ENCODE results near the gene HRG.
"Not testable (repeated sequence)": the region's sequence is repeated elsewhere in the genome, so short reads cannot be mapped to it uniquely, and the experiment has no call there.

The HRG gene

DNA sequence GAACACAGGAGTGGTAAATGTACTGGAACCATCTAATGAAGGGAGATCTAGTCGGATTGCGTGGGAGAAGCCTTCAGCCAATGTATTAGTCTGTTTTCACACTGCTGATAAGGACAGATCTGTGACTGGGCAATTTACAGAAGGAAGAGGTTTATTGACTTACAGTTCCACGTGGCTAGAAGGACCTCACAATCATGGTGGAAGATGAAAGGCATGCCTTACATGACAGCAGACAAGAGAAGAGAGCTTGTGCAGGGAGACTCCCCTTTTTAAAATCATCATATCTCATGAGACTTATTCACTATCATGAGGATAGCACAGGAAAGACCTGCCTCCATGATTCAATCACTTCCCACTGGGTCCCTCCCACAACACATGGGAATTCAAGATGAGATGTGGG, 17.0 kb downstream of the HRG start:
- no peaks in the 10 kb centered on the region for H3K27me3 ChIP-seq (ENCODE audit: insufficient read depth, low read length)
- no peak overlapping the region for H3K4me3 ChIP-seq (ENCODE audit: low read length)
- no peaks in the 10 kb centered on the region for H3K4me1 ChIP-seq (ENCODE audit: insufficient read depth, low read length)
- no peak overlapping the region for H3K27ac ChIP-seq (ENCODE audit: low read depth, low read length)
- H3K9me3 ChIP-seq (ENCODE audit: insufficient read depth, low read depth, low read length), result peaks cover 11% of the 10 kb centered on the region
- 92% methylated on average over 3 of the region's 3 CpGs for WGBS
- H3K36me3 ChIP-seq (ENCODE audit: insufficient read depth, low read length), result no peaks in the 10 kb centered on the region
- H3K9ac ChIP-seq (ENCODE audit: low read depth, low read length), result no peak overlapping the region

GRCh38 chr3:186683979-186684378, 18.2 kb downstream of the HRG start:
- H3K4me3 ChIP-seq (ENCODE audit: low read length), result no peak overlapping the region
- no peak overlapping the region for H3K9ac ChIP-seq (ENCODE audit: low read depth, low read length)
- no peaks in the 10 kb centered on the region for H3K4me1 ChIP-seq (ENCODE audit: insufficient read depth, low read length)
- 75% methylated on average over 3 of the region's 3 CpGs for WGBS
- H3K36me3 ChIP-seq (ENCODE audit: insufficient read depth, low read length), result no peaks in the 10 kb centered on the region
- no peak overlapping the region for H3K27ac ChIP-seq (ENCODE audit: low read depth, low read length)
- H3K27me3 ChIP-seq (ENCODE audit: insufficient read depth, low read length), result no peaks in the 10 kb centered on the region
- peaks cover 11% of the 10 kb centered on the region for H3K9me3 ChIP-seq (ENCODE audit: insufficient read depth, low read depth, low read length)

DNA sequence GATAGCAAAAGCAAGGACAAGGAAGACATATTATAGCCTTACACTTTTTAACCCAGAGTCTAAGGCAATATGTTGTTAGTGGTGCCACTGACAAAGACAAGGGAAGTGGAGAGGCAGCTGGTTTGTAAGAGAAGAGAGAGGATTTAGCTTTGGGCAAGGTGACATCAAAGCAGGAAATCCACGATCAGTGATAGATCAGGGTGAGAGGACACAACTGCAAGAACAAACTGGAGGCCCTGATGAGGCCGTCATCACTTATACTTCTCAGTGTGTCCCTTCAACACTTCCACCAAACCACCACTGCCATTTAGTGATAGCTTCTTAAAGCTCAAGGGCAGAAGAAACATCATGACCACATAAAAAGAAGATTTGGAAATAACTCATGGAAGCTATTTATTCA, 20.7 kb downstream of the HRG start:
- H3K27me3 ChIP-seq (ENCODE audit: insufficient read depth, low read length); H3K4me3 ChIP-seq (ENCODE audit: low read length); H3K4me1 ChIP-seq (ENCODE audit: insufficient read depth, low read length); H3K36me3 ChIP-seq (ENCODE audit: insufficient read depth, low read length); H3K27ac ChIP-seq (ENCODE audit: low read depth, low read length); H3K9ac ChIP-seq (ENCODE audit: low read depth, low read length): not testable (repeated sequence)
- WGBS, result 92% methylated on average over 2 of the region's 2 CpGs
- peaks cover 11% of the 10 kb centered on the region for H3K9me3 ChIP-seq (ENCODE audit: insufficient read depth, low read depth, low read length)

DNA sequence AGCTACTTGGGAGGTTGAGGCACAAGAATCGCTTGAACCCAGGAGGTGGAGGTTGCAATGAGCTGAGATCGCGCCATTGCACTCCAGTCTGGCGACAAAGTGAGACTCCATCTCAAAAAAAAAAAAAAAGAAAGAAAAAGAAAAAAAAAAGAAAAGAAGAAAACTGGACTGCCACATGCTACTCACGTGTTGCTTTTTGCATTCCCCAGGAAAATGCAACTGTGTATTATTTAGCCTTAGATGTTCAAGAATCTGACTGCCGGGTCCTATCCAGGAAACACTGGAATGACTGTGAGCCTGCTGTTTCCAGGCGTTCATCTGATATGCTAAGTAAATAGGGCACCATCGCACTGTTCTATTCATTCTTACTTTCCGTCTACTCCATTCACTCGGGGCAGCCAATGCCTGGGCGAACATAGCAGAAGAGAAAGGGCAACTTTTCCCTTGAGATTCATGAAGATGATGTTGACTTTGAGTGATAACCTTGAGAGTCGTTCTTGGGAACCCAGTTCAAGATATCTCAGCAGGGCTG, 21.4 kb downstream of the HRG start:
- no peak overlapping the region for H3K9ac ChIP-seq (ENCODE audit: low read depth, low read length)
- H3K4me3 ChIP-seq (ENCODE audit: low read length), result no peak overlapping the region
- no peaks in the 10 kb centered on the region for H3K27me3 ChIP-seq (ENCODE audit: insufficient read depth, low read length)
- H3K27ac ChIP-seq (ENCODE audit: low read depth, low read length), result no peak overlapping the region
- peaks cover 11% of the 10 kb centered on the region for H3K9me3 ChIP-seq (ENCODE audit: insufficient read depth, low read depth, low read length)
- no peaks in the 10 kb centered on the region for H3K36me3 ChIP-seq (ENCODE audit: insufficient read depth, low read length)
- WGBS, result 92% methylated on average over 11 of the region's 12 CpGs
- no peaks in the 10 kb centered on the region for H3K4me1 ChIP-seq (ENCODE audit: insufficient read depth, low read length)

GRCh38 chr3:186690304-186690703, 24.5 kb downstream of the HRG start:
- not testable (repeated sequence) for H3K9ac ChIP-seq (ENCODE audit: low read depth, low read length); H3K27ac ChIP-seq (ENCODE audit: low read depth, low read length); H3K27me3 ChIP-seq (ENCODE audit: insufficient read depth, low read length); H3K4me3 ChIP-seq (ENCODE audit: low read length); H3K9me3 ChIP-seq (ENCODE audit: insufficient read depth, low read depth, low read length); H3K36me3 ChIP-seq (ENCODE audit: insufficient read depth, low read length); H3K4me1 ChIP-seq (ENCODE audit: insufficient read depth, low read length)
- 93% methylated on average over 1 of the region's 1 CpG for WGBS

GRCh38 chr3:186691676-186692075, 25.9 kb downstream of the HRG start:
- Histone ChIP-seq H3K4me1 (ENCODE audit: insufficient read depth, low read length) (0 out of 2 replicates have a peak, but pooled peaks cover 9% of the 10 kb centered on the region), H3K27me3 (ENCODE audit: insufficient read depth, low read length) (no peaks in the 10 kb centered on the region), H3K36me3 (ENCODE audit: insufficient read depth, low read length) (no peaks in the 10 kb centered on the region), H3K9me3 (ENCODE audit: insufficient read depth, low read depth, low read length) (no peaks in the 10 kb centered on the region), H3K4me3 (ENCODE audit: low read length) (no peak overlapping the region), H3K9ac (ENCODE audit: low read depth, low read length) (no peak overlapping the region), H3K27ac (ENCODE audit: low read depth, low read length) (no peak overlapping the region)
- WGBS, result 95% methylated on average over 7 of the region's 7 CpGs

GRCh38 chr3:186693843-186694242, 28.0 kb downstream of the HRG start:
- Histone ChIP-seq H3K4me3 (ENCODE audit: low read length) (no peak overlapping the region), H3K27me3 (ENCODE audit: insufficient read depth, low read length) (no peaks in the 10 kb centered on the region), H3K9ac (ENCODE audit: low read depth, low read length) (no peak overlapping the region), H3K9me3 (ENCODE audit: insufficient read depth, low read depth, low read length) (no peaks in the 10 kb centered on the region), H3K4me1 (ENCODE audit: insufficient read depth, low read length) (0 out of 2 replicates have a peak, but pooled peaks cover 9% of the 10 kb centered on the region), H3K36me3 (ENCODE audit: insufficient read depth, low read length) (no peaks in the 10 kb centered on the region), H3K27ac (ENCODE audit: low read depth, low read length) (no peak overlapping the region)
- WGBS, result 95% methylated on average over 2 of the region's 3 CpGs

DNA sequence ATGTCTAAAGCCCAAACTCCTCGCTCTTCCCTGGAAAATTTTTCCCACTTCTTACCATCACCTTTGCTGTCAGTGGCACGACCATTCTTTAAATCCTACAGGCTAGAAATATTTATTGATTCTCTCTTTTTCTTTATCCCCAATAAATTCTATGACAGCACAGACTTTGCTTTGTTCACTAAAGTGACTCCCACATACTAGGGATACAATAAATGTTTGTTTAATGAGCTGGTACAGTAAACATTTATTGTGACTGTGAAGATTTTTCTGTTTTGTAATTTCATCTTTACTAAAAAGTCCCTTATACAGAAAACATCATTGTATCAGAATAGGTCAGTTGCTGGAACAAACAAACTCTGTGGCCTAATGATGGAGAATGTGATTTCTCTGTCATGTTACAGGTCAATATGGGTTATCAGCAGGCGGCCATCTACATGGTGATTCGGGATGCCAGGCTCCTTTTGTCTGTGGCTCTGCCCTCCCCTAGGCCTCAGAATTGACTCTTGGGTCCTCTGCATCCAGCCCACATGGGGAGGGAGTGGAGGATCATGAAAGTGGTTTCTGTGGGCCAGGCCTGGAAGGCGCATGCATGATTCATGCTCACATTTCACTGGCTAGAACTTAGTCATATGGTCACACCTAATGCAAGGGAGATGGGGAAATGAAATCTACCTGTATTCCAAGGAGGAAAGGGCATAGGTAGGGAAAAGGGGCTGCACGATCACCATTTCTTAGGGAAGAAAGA, 28.6 kb downstream of the HRG start:
- Histone ChIP-seq H3K4me1 (ENCODE audit: insufficient read depth, low read length) (0 out of 2 replicates have a peak, but pooled peaks cover 9% of the 10 kb centered on the region), H3K9ac (ENCODE audit: low read depth, low read length) (no peak overlapping the region)
- WGBS, result 77% methylated on average over 6 of the region's 6 CpGs

DNA sequence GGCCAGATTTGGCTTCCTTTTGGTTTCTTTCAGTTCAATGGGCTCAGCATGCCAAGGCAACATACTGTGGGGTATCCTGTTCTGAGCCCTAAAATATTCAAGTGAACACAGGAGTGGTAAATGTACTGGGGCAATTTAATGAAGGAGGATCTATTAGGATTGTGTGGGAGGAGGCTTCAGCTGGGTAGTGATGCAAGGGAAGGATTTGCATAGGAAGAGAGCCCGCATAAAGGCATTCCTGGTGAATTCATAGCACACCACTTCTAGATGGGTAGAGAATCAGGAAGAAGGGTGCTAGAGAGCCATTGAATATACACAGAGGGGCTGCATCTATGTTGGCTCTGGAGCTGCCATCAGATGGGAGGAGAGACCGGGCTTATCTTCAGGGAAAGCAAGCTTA, 30.7 kb downstream of the HRG start:
- no peaks in the 10 kb centered on the region for H3K36me3 ChIP-seq (ENCODE audit: insufficient read depth, low read length)
- H3K27ac ChIP-seq (ENCODE audit: low read depth, low read length), result no peak overlapping the region
- no peak overlapping the region for H3K4me3 ChIP-seq (ENCODE audit: low read length)
- no peaks in the 10 kb centered on the region for H3K9me3 ChIP-seq (ENCODE audit: insufficient read depth, low read depth, low read length)
- WGBS, result 87% methylated on average over 2 of the region's 2 CpGs
- no peaks in the 10 kb centered on the region for H3K27me3 ChIP-seq (ENCODE audit: insufficient read depth, low read length)
- H3K4me1 ChIP-seq (ENCODE audit: insufficient read depth, low read length), result 0 out of 2 replicates have a peak, but pooled peaks cover 9% of the 10 kb centered on the region
- H3K9ac ChIP-seq (ENCODE audit: low read depth, low read length), result no peak overlapping the region

More for the DNA sequence above, 28.6 kb downstream of the HRG start:
- no peaks in the 10 kb centered on the region for H3K27me3 ChIP-seq (ENCODE audit: insufficient read depth, low read length)
- H3K27ac ChIP-seq (ENCODE audit: low read depth, low read length), result no peak overlapping the region
- H3K36me3 ChIP-seq (ENCODE audit: insufficient read depth, low read length), result no peaks in the 10 kb centered on the region
- H3K4me3 ChIP-seq (ENCODE audit: low read length), result no peak overlapping the region
- no peaks in the 10 kb centered on the region for H3K9me3 ChIP-seq (ENCODE audit: insufficient read depth, low read depth, low read length)

- H3K4me1 ChIP-seq (ENCODE audit: insufficient read depth, low read length), result 0 out of 2 replicates have a peak, but pooled peaks cover 9% of the 10 kb centered on the region
- H3K4me3 ChIP-seq (ENCODE audit: low read length), result no peak overlapping the region
- no peaks in the 10 kb centered on the region for H3K27me3 ChIP-seq (ENCODE audit: insufficient read depth, low read length)
- no peaks in the 10 kb centered on the region for H3K9me3 ChIP-seq (ENCODE audit: insufficient read depth, low read depth, low read length)
- H3K27ac ChIP-seq (ENCODE audit: low read depth, low read length), result no peak overlapping the region
- no peaks in the 10 kb centered on the region for H3K36me3 ChIP-seq (ENCODE audit: insufficient read depth, low read length)
- H3K9ac ChIP-seq (ENCODE audit: low read depth, low read length), result no peak overlapping the region
- 95% methylated on average over 4 of the region's 4 CpGs for WGBS
Measured at GRCh38 chr3:186697510-186697909, 31.7 kb downstream of the HRG start.

- H3K9me3 ChIP-seq (ENCODE audit: insufficient read depth, low read depth, low read length), result no peaks in the 10 kb centered on the region
- H3K4me1 ChIP-seq (ENCODE audit: insufficient read depth, low read length), result 0 out of 2 replicates have a peak, but pooled peaks cover 4% of the 10 kb centered on the region
- no peaks in the 10 kb centered on the region for H3K36me3 ChIP-seq (ENCODE audit: insufficient read depth, low read length)
- no peaks in the 10 kb centered on the region for H3K27me3 ChIP-seq (ENCODE audit: insufficient read depth, low read length)
- 93% methylated on average over 3 of the region's 3 CpGs for WGBS
- no peak overlapping the region for H3K27ac ChIP-seq (ENCODE audit: low read depth, low read length)
- no peak overlapping the region for H3K9ac ChIP-seq (ENCODE audit: low read depth, low read length)
- no peak overlapping the region for H3K4me3 ChIP-seq (ENCODE audit: low read length)
Measured at GRCh38 chr3:186700267-186700666, 34.5 kb downstream of the HRG start.

Data from HUES64 (cell line).